ENCODE results near the gene CNOT6. TPM values are rescaled to one million over a fixed set of nuclear protein-coding genes. Genes with fewer than 3 reads are reported as not detected.
A peak's percentile ranks its signal among the peaks of the same experiment; 100 is the strongest.

The CNOT6 gene
- total RNA-seq, 1 experiment from 2014 or later: 12.5 TPM

DNA sequence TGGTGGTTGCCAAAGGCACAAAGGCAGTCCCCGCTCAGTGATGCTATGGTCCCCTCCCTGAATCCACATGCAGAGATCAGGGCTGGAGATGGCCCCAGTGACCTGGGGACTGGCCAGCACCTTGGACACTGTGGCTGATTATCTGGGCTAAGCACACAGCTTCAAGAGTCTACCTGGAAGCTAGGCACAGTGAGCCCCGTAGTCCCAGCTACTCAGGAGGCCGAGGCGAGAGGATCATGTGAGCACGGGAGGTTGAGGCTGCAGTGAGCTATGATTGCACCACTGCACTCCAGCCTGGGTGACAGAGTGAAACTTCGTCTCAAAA is 105.4 kb downstream of the CNOT6 start:
- DNase-seq: no peak
- no peaks in the 10 kb centered on the region for H3K9me3 ChIP-seq
- no peaks in the 10 kb centered on the region for H3K36me3 ChIP-seq
- no peaks in the 10 kb centered on the region for H3K27me3 ChIP-seq
- H3K4me3 ChIP-seq: no peak overlapping the region

GRCh38 chr5:180599981-180600553 is 105.9 kb downstream of the CNOT6 start:
- DNase-seq: no peak
- H3K9me3 ChIP-seq: no peaks in the 10 kb centered on the region
- H3K36me3 ChIP-seq: no peaks in the 10 kb centered on the region
- H3K27me3 ChIP-seq: no peaks in the 10 kb centered on the region
- no peak overlapping the region for H3K4me3 ChIP-seq

- H3K4me3 ChIP-seq: no peak overlapping the region
- H3K36me3 ChIP-seq: no peaks in the 10 kb centered on the region
- no peaks in the 10 kb centered on the region for H3K9me3 ChIP-seq
- H3K27me3 ChIP-seq: no peaks in the 10 kb centered on the region
- no peak for DNase-seq
Observed at GRCh38 chr5:180600554-180601041, 106.4 kb downstream of the CNOT6 start.

DNA sequence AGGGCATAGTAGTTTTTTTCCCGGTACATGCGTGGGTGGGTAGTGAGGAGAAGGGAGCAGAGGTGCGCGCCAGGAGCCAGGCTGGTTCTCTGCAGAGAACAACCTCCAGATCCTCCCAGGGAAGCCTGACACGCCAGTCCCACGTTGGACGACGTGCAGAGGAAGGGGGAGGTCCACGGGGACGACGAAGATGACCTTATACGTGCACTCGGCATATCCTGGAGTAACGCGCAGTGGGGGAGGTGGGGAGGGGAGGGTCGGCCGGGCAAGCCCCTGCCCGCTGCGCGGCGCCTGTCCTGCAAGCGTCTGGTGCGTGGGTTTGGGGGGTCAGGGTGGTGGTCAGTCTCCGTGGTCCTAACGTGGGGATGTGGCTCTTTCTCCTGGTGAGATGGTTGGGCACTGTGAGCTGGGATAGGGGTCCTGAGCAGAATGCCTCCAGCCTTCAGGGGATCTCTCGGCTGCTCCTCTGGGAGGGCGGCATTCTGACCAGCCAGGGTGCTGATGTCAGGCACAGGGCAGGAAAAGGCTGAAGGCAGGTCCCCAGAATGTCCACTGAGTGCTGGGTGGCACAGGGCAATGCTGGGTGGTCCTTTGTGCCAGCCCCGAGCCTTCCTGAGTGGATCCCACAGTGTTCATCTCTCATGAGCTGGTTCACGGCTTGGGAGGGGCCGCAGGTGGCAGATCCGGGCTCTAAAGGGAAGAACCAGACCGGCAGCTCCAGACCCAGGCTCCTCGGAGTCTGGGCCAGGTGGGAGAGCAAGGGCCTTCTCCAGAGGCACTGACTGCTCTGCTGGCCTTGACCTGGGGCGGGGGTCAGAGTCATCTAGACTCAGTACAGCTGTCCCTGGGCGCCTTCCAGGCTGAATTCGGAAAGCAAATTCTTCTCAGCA is 107.7 kb downstream of the CNOT6 start:
- Histone ChIP-seq H3K9me3 (no peaks in the 10 kb centered on the region), H3K4me3 (no peak overlapping the region), H3K36me3 (no peaks in the 10 kb centered on the region), H3K27me3 (no peaks in the 10 kb centered on the region)
- no peak for DNase-seq

- H3K4me3 ChIP-seq: no peak overlapping the region
- no peak for DNase-seq
- no peaks in the 10 kb centered on the region for H3K36me3 ChIP-seq
- H3K27me3 ChIP-seq: no peaks in the 10 kb centered on the region
- no peaks in the 10 kb centered on the region for H3K9me3 ChIP-seq
Observed at GRCh38 chr5:180602481-180603075, 108.4 kb downstream of the CNOT6 start.

GRCh38 chr5:180603076-180603594 is 109.0 kb downstream of the CNOT6 start:
- Histone ChIP-seq H3K9me3 (no peaks in the 10 kb centered on the region), H3K27me3 (no peaks in the 10 kb centered on the region), H3K36me3 (no peaks in the 10 kb centered on the region), H3K4me3 (no peak overlapping the region)
- no peak for DNase-seq

DNA sequence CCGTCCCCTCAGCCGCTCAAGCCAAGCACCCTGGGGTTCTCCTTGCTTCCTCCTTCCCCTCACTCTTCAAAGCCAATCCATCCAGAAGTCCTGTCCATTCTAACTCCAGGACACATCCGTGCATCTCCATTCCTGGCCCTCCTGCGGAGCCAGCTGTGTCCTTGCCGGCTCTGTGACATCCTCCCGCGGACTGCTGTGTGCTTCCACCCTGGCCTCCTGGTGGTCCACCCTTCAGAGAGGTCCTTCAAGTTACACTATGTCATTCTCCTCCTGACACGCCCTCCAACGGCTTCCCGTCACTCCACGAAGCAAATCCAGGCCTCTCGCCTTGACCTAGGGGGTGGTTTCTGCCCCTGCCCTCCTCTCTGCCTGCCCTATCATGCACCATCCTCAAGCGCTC is 110.1 kb downstream of the CNOT6 start:
- H3K27me3 ChIP-seq: no peaks in the 10 kb centered on the region
- H3K36me3 ChIP-seq: no peaks in the 10 kb centered on the region
- DNase-seq: no peak
- no peak overlapping the region for H3K4me3 ChIP-seq
- H3K9me3 ChIP-seq: no peaks in the 10 kb centered on the region

DNA sequence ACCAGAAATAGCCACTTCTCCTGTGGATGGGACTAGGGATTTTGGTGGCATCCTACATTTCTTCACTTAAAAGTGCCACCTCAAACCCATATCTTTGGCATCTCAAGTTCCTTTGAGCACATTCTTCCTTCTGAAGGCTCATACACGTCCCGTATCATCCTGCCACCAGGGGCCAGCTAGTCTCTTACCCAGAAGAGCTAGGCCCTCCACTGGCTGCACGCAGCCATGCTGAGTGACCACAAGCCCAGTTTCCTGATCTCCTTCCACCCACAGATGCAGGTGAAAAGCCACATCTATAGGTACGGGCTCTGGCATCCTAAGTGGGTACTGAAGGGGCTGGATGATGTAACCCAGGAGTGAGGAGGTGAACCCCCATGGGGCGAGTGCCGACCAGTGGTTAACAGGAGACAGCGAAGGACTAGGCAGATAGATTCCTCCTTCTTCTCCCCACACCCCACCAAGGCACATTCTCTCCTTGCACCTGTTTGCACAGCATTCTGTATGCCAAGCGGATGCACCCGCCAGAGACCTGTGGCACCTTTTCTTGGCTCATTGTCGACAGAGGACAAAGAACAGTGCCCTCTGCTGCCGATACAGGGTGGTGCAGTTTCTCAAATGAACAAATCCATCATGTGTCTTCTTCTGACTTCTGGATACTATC is 111.5 kb downstream of the CNOT6 start:
- H3K9me3 ChIP-seq: no peaks in the 10 kb centered on the region
- H3K27me3 ChIP-seq: no peaks in the 10 kb centered on the region
- H3K36me3 ChIP-seq: no peaks in the 10 kb centered on the region
- peak; percentile 37 for DNase-seq
- no peak overlapping the region for H3K4me3 ChIP-seq

DNA sequence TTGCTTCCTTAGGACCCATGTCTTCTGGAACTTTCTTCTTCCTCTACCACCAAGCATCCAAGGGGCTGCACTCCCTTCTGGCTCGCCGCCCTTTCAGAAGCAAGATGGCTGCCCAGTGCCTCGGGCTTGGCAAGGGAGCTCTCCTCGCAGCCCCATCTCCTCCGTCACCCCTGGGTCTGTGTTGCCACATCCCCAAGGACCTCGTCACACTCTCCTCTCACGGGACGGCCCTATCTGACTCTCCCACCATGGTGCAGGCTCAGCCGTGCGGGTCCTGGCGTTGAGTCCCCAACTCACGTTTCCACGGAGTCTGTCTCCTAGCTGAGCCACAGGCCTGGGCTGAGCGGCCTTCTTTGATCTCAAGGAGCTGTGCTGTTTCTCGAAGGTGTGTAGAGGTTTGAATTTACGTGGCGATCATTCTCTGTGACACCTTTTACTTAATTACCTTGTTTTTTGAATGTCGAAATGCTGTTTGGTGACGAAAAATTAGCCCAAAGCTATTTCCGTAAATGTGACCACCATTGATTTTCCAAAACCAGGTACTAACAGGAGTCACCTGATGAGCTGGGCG is 112.1 kb downstream of the CNOT6 start:
- DNase-seq: peak; percentile 0
- Histone ChIP-seq H3K4me3 (no peak overlapping the region), H3K36me3 (no peaks in the 10 kb centered on the region), H3K27me3 (no peaks in the 10 kb centered on the region), H3K9me3 (no peaks in the 10 kb centered on the region)

GRCh38 chr5:180607861-180608571 is 113.8 kb downstream of the CNOT6 start:
- no peaks in the 10 kb centered on the region for H3K36me3 ChIP-seq
- H3K4me3 ChIP-seq: no peak overlapping the region
- H3K9me3 ChIP-seq: no peaks in the 10 kb centered on the region
- no peaks in the 10 kb centered on the region for H3K27me3 ChIP-seq
- DNase-seq: no peak

DNA sequence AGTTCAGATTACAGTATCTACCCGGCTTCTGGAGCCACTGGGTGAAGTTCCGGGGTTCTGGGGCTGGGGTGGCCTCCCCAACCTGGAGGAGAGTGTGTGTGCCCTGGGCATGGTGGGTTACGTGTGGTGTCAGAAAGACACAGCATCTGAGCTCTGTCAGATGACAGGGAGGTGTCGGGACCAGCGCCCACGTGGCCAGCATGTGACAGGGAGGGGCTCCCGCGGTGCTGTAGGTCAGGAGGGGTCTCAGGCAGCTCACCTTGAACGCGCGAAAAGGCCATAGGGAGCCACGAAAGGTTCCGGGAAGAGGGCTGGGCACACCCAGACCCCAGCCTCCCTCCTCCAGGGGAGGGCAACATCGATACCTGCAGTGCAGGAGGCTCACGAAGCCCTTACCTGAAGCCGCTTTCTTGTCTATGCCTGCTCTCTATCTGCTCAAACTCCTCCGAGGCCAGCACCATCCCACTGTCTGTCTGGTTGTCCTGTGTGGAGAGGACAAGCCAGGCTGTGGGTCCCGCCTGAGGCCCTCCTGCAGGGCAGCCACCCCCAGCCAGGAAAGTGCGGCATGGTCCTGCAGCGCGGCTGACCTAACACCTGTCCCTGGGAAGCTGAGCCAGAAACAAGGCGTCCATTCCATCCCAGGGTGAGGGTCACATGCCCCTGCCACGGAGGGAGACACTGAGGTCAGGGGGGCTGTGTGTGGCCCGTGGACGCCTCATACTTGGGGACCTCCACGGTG is 114.6 kb downstream of the CNOT6 start:
- no peak for DNase-seq

DNA sequence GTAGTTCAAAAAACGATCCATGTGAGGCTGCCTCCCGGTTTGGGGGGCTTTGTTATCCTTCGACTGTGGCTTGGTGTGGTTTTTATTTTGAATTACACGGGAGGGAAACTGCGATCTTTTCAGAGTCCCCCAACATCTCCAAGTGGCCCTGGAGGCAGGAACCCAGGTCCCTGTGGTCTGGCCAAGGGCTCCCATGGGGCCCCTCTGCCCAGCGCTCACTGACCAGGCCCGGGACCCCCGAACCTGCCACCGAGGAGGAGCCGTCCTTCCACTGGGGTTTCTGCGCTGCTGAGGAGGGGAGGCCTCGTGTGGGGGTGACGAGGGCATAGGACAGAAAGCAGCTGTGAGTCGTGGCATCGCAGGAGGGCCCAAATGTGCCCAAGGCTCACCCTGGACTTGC is 115.2 kb downstream of the CNOT6 start:
- Histone ChIP-seq H3K9me3 (no peaks in the 10 kb centered on the region), H3K27me3 (no peaks in the 10 kb centered on the region), H3K4me3 (no peak overlapping the region), H3K36me3 (no peaks in the 10 kb centered on the region)
- no peak for DNase-seq

More for the DNA sequence above, 114.6 kb downstream of the CNOT6 start:
- Histone ChIP-seq H3K9me3 (no peaks in the 10 kb centered on the region), H3K36me3 (no peaks in the 10 kb centered on the region), H3K4me3 (no peak overlapping the region), H3K27me3 (no peaks in the 10 kb centered on the region)

- Histone ChIP-seq H3K9me3 (no peaks in the 10 kb centered on the region), H3K27me3 (no peaks in the 10 kb centered on the region), H3K36me3 (no peaks in the 10 kb centered on the region), H3K4me3 (no peak overlapping the region)
- no peak for DNase-seq
Observed at GRCh38 chr5:180609817-180610550, 115.8 kb downstream of the CNOT6 start.

GRCh38 chr5:180611140-180611850 is 117.1 kb downstream of the CNOT6 start:
- Histone ChIP-seq H3K4me3 (no peak overlapping the region), H3K9me3 (no peaks in the 10 kb centered on the region), H3K36me3 (no peaks in the 10 kb centered on the region), H3K27me3 (no peaks in the 10 kb centered on the region)
- no peak for DNase-seq
